ENCODE data around the gene DEUP1.

The DEUP1 gene

DNA sequence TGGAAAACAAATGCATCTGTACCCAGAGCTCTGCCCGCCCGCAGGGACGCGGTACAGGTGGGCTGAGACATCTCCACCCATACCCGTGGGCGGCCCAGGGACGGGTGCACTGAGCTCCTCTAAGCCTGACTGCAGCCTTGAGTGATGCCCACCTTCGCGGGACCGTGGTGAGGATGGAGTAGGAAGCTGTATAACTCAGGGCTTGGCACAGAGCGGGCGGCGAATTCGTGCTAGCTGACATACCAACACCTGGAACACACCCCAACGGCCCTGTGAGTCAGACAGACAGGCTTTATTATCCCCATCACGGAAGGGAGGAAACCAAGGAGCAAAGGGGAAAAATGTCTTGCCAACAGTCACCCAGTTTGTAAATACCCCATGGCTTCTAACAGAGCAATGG is 150.7 kb downstream of the DEUP1 start:
- DNase-seq: no peak

DNA sequence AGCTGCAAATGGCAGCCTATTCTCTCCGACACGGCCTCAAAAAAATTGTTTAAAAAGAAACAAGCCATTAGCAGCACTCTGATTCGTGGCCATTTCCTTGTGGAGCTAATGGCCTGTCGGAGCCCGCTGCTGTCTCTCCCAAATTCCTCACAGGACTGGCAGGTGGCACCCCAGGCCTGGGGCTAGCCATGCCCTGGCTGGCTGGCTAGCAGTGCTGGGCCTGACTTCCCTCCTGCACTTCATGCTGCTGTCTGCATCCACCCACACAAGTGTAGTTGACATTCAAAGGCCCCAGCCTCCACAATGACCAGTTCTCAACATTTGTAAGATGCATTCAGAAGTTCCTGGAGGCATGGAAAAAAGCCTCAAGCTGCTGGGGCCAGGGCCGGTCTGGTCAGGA is 151.2 kb downstream of the DEUP1 start:
- no peak for DNase-seq

DNA sequence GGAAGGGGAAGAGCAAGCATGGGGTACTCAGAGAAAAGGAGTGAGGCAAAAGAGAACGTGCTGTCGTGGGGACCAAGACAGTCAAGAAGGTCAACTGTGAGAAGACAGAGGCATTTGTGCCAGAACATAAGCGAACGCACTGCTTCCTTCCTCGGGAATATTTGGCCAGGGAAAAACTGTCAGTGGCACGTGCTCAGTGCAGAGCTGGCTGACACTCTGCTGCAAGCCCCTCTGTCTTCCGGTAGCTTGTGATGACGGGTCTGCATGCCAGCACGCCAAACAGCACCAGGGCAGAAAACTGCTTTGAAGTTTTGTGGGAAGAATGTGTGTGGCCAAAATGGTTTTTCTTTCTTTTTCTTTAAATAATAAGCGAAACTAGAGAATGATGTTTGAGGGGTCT is 152.0 kb downstream of the DEUP1 start:
- DNase-seq: no peak

DNA sequence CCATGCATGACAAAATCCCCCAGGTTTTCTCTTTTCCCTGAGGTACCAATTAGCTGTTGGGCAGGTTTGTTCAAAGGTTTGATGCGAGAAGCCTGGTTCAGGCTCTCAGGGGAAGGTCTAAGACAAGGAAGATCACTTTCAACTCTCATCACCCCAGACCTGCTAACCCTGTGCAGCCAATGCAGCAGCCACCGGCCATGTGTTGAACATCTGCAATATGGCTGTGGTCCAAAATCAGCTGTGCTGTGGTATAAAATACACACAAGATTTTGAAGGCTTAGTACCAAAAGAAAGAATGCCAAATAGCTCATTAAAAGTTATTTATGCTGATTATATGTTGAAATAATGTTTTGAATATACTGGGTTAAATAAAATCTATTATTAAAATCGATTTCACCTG is 154.2 kb downstream of the DEUP1 start:
- DNase-seq: no peak

DNA sequence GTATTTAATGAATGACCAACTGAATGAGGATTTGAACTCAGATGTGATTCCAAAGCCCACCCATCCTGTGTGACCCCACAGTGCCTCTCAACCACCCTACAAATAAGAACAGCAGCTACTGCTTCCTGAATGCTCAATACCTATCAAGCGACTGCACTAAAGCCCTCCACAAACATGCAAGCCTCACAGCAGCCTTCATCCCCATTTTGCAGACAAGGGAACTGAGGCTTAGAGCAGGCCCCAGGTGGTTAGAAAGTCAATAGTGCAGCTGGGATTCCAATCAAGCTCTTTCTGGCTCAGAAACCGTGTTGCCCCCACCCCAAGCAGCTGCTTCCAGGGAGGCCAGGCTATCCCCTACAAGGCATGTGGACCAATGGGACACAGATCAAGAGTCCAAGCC is 155.4 kb downstream of the DEUP1 start:
- DNase-seq: no peak

- DNase-seq: no peak
Measured at GRCh38 chr11:93487032-93487483, 156.5 kb downstream of the DEUP1 start.

Measured in activated CD4-positive, CD25-positive, alpha-beta regulatory T cell (primary cell).